HG03520 (cell line): ENCODE data around the gene SCUBE2.

Experiments
- ATAC-seq: cut with Tn5 transposase; IDR thresholded peaks from one replicate; pipeline ENCODE4 v1.9.1; 2021; ENCODE audit warnings: mild to moderate bottlenecking, moderate library complexity; ENCODE audit not compliant: unreplicated experiment

The SCUBE2 gene

GRCh38 chr11:8971924-8972316 lies 119.5 kb downstream of the SCUBE2 start:
- no peak for ATAC-seq

DNA sequence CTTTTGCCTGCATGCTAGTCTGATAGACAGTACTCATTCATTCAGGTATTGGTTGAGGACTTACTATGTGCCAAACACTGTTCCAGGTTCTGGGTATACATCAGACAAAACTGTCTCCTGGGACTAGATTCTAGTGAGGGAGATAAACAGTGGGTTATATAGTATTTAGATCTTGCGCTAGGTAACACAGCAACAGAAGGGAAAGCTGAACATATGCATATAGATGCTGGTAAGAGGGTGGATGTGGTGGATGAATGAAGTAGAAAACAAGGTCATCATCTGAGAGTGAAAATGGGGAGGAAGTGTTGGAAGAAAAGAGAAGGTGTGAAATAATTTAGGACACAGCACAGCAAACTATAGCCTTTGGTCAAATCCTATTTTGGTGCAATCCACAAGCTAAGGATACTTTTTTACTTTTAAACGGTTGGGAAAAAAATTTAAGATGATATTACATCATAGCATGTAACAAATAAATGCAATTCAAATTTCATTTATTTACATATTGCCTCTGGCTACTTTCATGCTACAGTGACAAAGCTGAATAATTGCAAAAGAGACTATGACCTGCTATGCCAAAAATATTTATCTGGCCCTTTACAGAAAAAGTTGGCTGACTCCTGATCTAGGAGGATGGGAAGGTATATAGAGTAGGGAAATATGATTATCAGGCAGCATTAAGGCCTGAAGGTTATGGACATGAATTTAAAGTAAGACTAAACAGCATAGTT lies 120.0 kb downstream of the SCUBE2 start:
- ATAC-seq = no peak
